ENCODE data around the gene SNAP47. TPM values are rescaled to one million over a fixed set of nuclear protein-coding genes. Genes with fewer than 3 reads are reported as not detected.
A peak's percentile ranks its signal among the peaks of the same experiment; 100 is the strongest.

The SNAP47 gene
- polyA plus RNA-seq, 1 donor (not counting 4 experiments of a cell fraction or from before 2014, with no cell fraction given) = 24.8 TPM

GRCh38 chr1:227758366-227758765 is 23.1 kb downstream of the SNAP47 start:
- Histone ChIP-seq H4K20me1 (ENCODE audit: control insufficient read depth, extremely low read depth, insufficient read depth, low read length) (peaks cover 4% of the 10 kb centered on the region), H3K27me3 (ENCODE audit: control insufficient read depth, extremely low read depth, insufficient read depth, low read length) (no peaks in the 10 kb centered on the region), H3K4me1 (ENCODE audit: control insufficient read depth, extremely low read depth, insufficient read depth, low read length) (peaks cover 23% of the 10 kb centered on the region), H2AFZ (ENCODE audit: control insufficient read depth, low read length) (no peak overlapping the region), H3K4me2 (ENCODE audit: control insufficient read depth, extremely low read depth, insufficient read depth, low read depth, low read length) (no peak overlapping the region), H3K79me2 (ENCODE audit: control insufficient read depth, insufficient read depth, low read length) (peaks cover 14% of the 10 kb centered on the region), H3K4me3 (ENCODE audit: control insufficient read depth in 2 of 3, extremely low read depth in 1 of 3, insufficient read depth in 2 of 3, low read depth in 1 of 3, low read length in 3 of 3) (no peak overlapping the region), H3K27ac (ENCODE audit: control insufficient read depth, insufficient read depth, low read length) (no peak overlapping the region), H3K9ac (ENCODE audit: control insufficient read depth, extremely low read depth, insufficient read depth, low read length) (no peak overlapping the region), H3K9me3 (ENCODE audit: control insufficient read depth, low read depth, low read length) (no peaks in the 10 kb centered on the region), H3K9me1 (ENCODE audit: control insufficient read depth, extremely low read depth, insufficient read depth, low read length) (no peaks in the 10 kb centered on the region), H3K36me3 (ENCODE audit: control insufficient read depth in 2 of 2, extremely low read depth in 1 of 2, insufficient read depth in 2 of 2, low read length in 2 of 2) (peaks cover 9 to 13% of the 10 kb centered on the region in 2 experiments)
- FAIRE-seq = no peak
- dilution Hi-C loops (cut with MboI; ENCODE audit: extremely low pct_ligation_motif_present, low sequenced_read_pairs) = no loop called here
- DNase-seq (ENCODE audit: low read depth, low spot score) = no peak
- no peak for TF ChIP-seq CTCF (optimal IDR thresholded peaks at IDR 0.05 in 1 of 3, IDR thresholded peaks at IDR 0.05 in 1 of 3, conservative IDR thresholded peaks at IDR 0.05 in 1 of 3; ENCODE audit: extremely low read depth in 1 of 3, insufficient read depth in 2 of 3, low read length in 3 of 3)
- no peak for TF ChIP-seq EZH2 (IDR thresholded peaks at IDR 0.05; ENCODE audit: low read length)

- peaks cover 34% of the 10 kb centered on the region for H3K4me1 ChIP-seq (ENCODE audit: control insufficient read depth, extremely low read depth, insufficient read depth, low read length)
- no peak overlapping the region for H3K9ac ChIP-seq (ENCODE audit: control insufficient read depth, extremely low read depth, insufficient read depth, low read length)
- no peak for TF ChIP-seq CTCF (optimal IDR thresholded peaks at IDR 0.05 in 1 of 3, IDR thresholded peaks at IDR 0.05 in 1 of 3, conservative IDR thresholded peaks at IDR 0.05 in 1 of 3; ENCODE audit: extremely low read depth in 1 of 3, insufficient read depth in 2 of 3, low read length in 3 of 3)
- no peak for TF ChIP-seq EZH2 (IDR thresholded peaks at IDR 0.05; ENCODE audit: low read length)
- H3K9me1 ChIP-seq (ENCODE audit: control insufficient read depth, extremely low read depth, insufficient read depth, low read length) = no peaks in the 10 kb centered on the region
- H3K36me3 ChIP-seq (ENCODE audit: control insufficient read depth in 2 of 2, extremely low read depth in 1 of 2, insufficient read depth in 2 of 2, low read length in 2 of 2) = peaks cover 9 to 13% of the 10 kb centered on the region in 2 experiments
- peaks cover 9% of the 10 kb centered on the region for H4K20me1 ChIP-seq (ENCODE audit: control insufficient read depth, extremely low read depth, insufficient read depth, low read length)
- H2AFZ ChIP-seq (ENCODE audit: control insufficient read depth, low read length) = no peak overlapping the region
- H3K4me3 ChIP-seq (ENCODE audit: control insufficient read depth in 2 of 3, extremely low read depth in 1 of 3, insufficient read depth in 2 of 3, low read depth in 1 of 3, low read length in 3 of 3) = no peak overlapping the region
- no peak overlapping the region for H3K4me2 ChIP-seq (ENCODE audit: control insufficient read depth, extremely low read depth, insufficient read depth, low read depth, low read length)
- no peaks in the 10 kb centered on the region for H3K27me3 ChIP-seq (ENCODE audit: control insufficient read depth, extremely low read depth, insufficient read depth, low read length)
- FAIRE-seq (peak; percentile 77), DNase-seq (ENCODE audit: low read depth, low spot score) (no peak)
- dilution Hi-C loops (cut with MboI; ENCODE audit: extremely low pct_ligation_motif_present, low sequenced_read_pairs) = no loop called here
- H3K79me2 ChIP-seq (ENCODE audit: control insufficient read depth, insufficient read depth, low read length) = peaks cover 8% of the 10 kb centered on the region
- no peaks in the 10 kb centered on the region for H3K9me3 ChIP-seq (ENCODE audit: control insufficient read depth, low read depth, low read length)
- H3K27ac ChIP-seq (ENCODE audit: control insufficient read depth, insufficient read depth, low read length) = no peak overlapping the region
These were observed 24.4 kb downstream of the SNAP47 start for GRCh38 chr1:227759341-227760300.
